Endothelial cell of umbilical vein (primary cell): ENCODE data around the gene C7orf25. TPM values are rescaled to one million over a fixed set of nuclear protein-coding genes. Genes with fewer than 3 reads are reported as not detected.

ENCODE experiments used
- BruUV-seq: library from RNA; stranded (reverse); fragments of 400-500 nt; replicated peaks from 2 replicates; lab custom pipeline; 2021; lab: Mats Ljungman, UMichigan
- CTCF ChIA-PET: fragments of 300-600, 350-600 bp; sonication (Branson Sonifier 250); formaldehyde crosslinking; loops from one replicate; lab custom pipeline; 2021; ENCODE audit warnings: antibody characterized with exemption, inconsistent platforms; lab: Charles Lee
- POLR2A ChIA-PET: fragments of 300-600, 350-600 bp; sonication (Branson Sonifier 250); formaldehyde crosslinking; loops from one replicate; lab custom pipeline; 2021; ENCODE audit warnings: antibody characterized with exemption, inconsistent platforms; lab: Charles Lee
- DNase-seq: peaks from one replicate; pipeline ENCODE4 v3.0.0-alpha.2; 2011; ENCODE audit warnings: low read depth, low spot score
- FAIRE-seq: peaks from 2 replicates; lab custom pipeline; 2011; peaks lifted over from hg19 to GRCh38; lab: Jason Lieb, UNC
- H2AFZ ChIP-seq: 2 replicates; pipeline ENCODE4 v1.6.0; 2012; ENCODE audit warnings: low read depth, low read length, control low read depth, inconsistent platforms
- H3K27ac ChIP-seq: 2 replicates; pipeline ENCODE4 v1.5.1; 2011; ENCODE audit warnings: low read depth, mild to moderate bottlenecking, control low read depth, low read length, moderate library complexity; ENCODE audit not compliant: insufficient read depth
- H3K27me3 ChIP-seq, 2 experiments: 2 replicates each; pipeline versions ENCODE4 v1.6.0 to v1.6.1; 2011; ENCODE audit warnings: low read length in 2 of 2, mixed read lengths in 1 of 2; ENCODE audit not compliant: control insufficient read depth in 2 of 2, insufficient read depth in 2 of 2
- H3K36me3 ChIP-seq, 2 experiments: 2 replicates in 1 of 2; 3 replicates in 1 of 2; pipeline ENCODE4 v1.5.1; 2011; ENCODE audit warnings: low read length in 2 of 2, mild to moderate bottlenecking in 1 of 2, moderate library complexity in 1 of 2; ENCODE audit not compliant: control insufficient read depth in 2 of 2, insufficient read depth in 2 of 2; ENCODE audit errors: extremely low read depth in 1 of 2
- H3K4me1 ChIP-seq: 3 replicates; pipeline ENCODE4 v1.5.1; 2011; ENCODE audit warnings: mild to moderate bottlenecking, low read length; ENCODE audit not compliant: control insufficient read depth, insufficient read depth; ENCODE audit errors: extremely low read depth
- H3K4me2 ChIP-seq: 2 replicates; pipeline ENCODE4 v1.6.1; 2011; ENCODE audit warnings: low read length, control low read depth, mixed read lengths; ENCODE audit not compliant: insufficient read depth
- H3K4me3 ChIP-seq, 3 experiments: fragments of 200-600 bp in 1 of 3; sonication (generic), shearing (Covaris generic) in 1 of 3; replicated peaks in 1 of 3; 2 replicates each; pipeline ENCODE4 v1.5.1; 2011 to 2016; ENCODE audit warnings: control low read depth in 3 of 3, low read length in 3 of 3, mild to moderate bottlenecking in 2 of 3, inconsistent platforms in 1 of 3, low read depth in 1 of 3, moderate library complexity in 1 of 3; ENCODE audit not compliant: insufficient read depth in 1 of 3
- H3K79me2 ChIP-seq: 2 replicates; pipeline ENCODE4 v1.6.0; 2012; ENCODE audit warnings: low read length, inconsistent platforms; ENCODE audit not compliant: control insufficient read depth, insufficient read depth
- H3K9ac ChIP-seq: replicated peaks from 2 replicates; pipeline ENCODE3; 2011; ENCODE audit warnings: low read length, control low read depth; ENCODE audit not compliant: insufficient read depth; ENCODE audit errors: extremely low read depth
- H3K9me1 ChIP-seq: replicated peaks from 3 replicates; pipeline ENCODE4 v1.6.0; 2011; ENCODE audit warnings: mild to moderate bottlenecking, low read length; ENCODE audit not compliant: control insufficient read depth, insufficient read depth; ENCODE audit errors: extremely low read depth
- H3K9me3 ChIP-seq: replicated peaks from 2 replicates; pipeline ENCODE4 v1.5.1; 2012; ENCODE audit warnings: low read length, inconsistent platforms; ENCODE audit not compliant: control insufficient read depth, insufficient read depth
- H4K20me1 ChIP-seq: replicated peaks from 2 replicates; pipeline ENCODE3; 2011; ENCODE audit warnings: mild to moderate bottlenecking, low read length; ENCODE audit not compliant: control insufficient read depth, insufficient read depth; ENCODE audit errors: extremely low read depth
- EZH2 ChIP-seq: IDR thresholded peaks from 2 replicates; pipeline ENCODE4 v1.6.1; 2012; ENCODE audit warnings: borderline replicate concordance, low read depth, mild to moderate bottlenecking, moderate library complexity, low read length, inconsistent platforms; ENCODE audit not compliant: severe bottlenecking
- FOS ChIP-seq: IDR thresholded peaks from 2 replicates; pipeline ENCODE4 v1.6.1; 2011; ENCODE audit warnings: mild to moderate bottlenecking, low read length, moderate library complexity, borderline replicate concordance; ENCODE audit not compliant: insufficient read depth
- GATA2 ChIP-seq: IDR thresholded peaks from 2 replicates; pipeline ENCODE4 v1.7.0; 2011; ENCODE audit warnings: low read depth, mild to moderate bottlenecking, moderate library complexity, mixed read lengths, low read length; ENCODE audit not compliant: insufficient read length, insufficient read depth
- JUN ChIP-seq: IDR thresholded peaks from 2 replicates; pipeline ENCODE4 v1.6.1; 2011; ENCODE audit warnings: borderline replicate concordance, low read depth; ENCODE audit not compliant: insufficient read length, insufficient read depth
- MYC ChIP-seq: IDR thresholded peaks from one replicate; pipeline ENCODE4 v1.6.1; 2011; ENCODE audit warnings: mild to moderate bottlenecking, low read depth, low read length
- POLR2A ChIP-seq: IDR thresholded peaks from 2 replicates; pipeline ENCODE4 v1.6.1; 2012; ENCODE audit warnings: low read depth, mild to moderate bottlenecking, control low read depth, low read length
- POLR2AphosphoS5 ChIP-seq: IDR thresholded peaks from 2 replicates; pipeline ENCODE4 v1.6.1; 2012; ENCODE audit warnings: low read depth, mild to moderate bottlenecking, control low read depth, low read length, moderate library complexity; ENCODE audit not compliant: insufficient read depth
- dilution Hi-C: fragments of 300-500 bp; cut with MboI; formaldehyde crosslinking; loops from one replicate; pipeline ENCODE4 v1.15.0; 2019; ENCODE audit warnings: low sequenced_read_pairs; ENCODE audit not compliant: extremely low pct_ligation_motif_present
- intact Hi-C: fragments of 100-400 bp; cut with micrococcal nuclease; formaldehyde crosslinking; loops from one replicate; pipeline ENCODE4 v1.10.0; 2022
- polyA plus RNA-seq, 4 experiments: library from polyadenylated mRNA; depleted of rRNA in 3 of 4; stranded (reverse) in 3 of 4; unstranded in 1 of 4; fragments of >200 nt; gene quantifications; 2 replicates each; pipeline versions ENCODE4 v1.2.1 to v1.2.3, GENCODE V29; 2011 to 2012; ENCODE audit warnings: missing spikeins in 1 of 4
- total RNA-seq: library from RNA; stranded (reverse); gene quantifications from 2 replicates; pipeline ENCODE4 v1.2.3, GENCODE V29; 2021
- TF ChIP-seq, protein P1 (sequence below), 2 donors: IDR thresholded peaks; 1 replicate in 1 of 2; 2 replicates in 1 of 2; pipeline ENCODE4 v1.5.1; 2011; ENCODE audit warnings: low read length in 2 of 2, mild to moderate bottlenecking in 2 of 2, moderate library complexity in 2 of 2, control low read depth in 1 of 2, inconsistent platforms in 1 of 2, low read depth in 1 of 2; ENCODE audit not compliant: insufficient read depth in 1 of 2; ENCODE audit errors: extremely low read depth in 1 of 2
- TF ChIP-seq, protein P2 (sequence below): IDR thresholded peaks from 2 replicates; pipeline ENCODE4 v1.6.1; 2011; ENCODE audit not compliant: insufficient read depth, insufficient read length

C7orf25 gene
- total and polyA plus RNA-seq, 2 donors (not counting 3 experiments of a cell fraction or from before 2014, with no cell fraction given), result 1.4 to 4.5 TPM

DNA sequence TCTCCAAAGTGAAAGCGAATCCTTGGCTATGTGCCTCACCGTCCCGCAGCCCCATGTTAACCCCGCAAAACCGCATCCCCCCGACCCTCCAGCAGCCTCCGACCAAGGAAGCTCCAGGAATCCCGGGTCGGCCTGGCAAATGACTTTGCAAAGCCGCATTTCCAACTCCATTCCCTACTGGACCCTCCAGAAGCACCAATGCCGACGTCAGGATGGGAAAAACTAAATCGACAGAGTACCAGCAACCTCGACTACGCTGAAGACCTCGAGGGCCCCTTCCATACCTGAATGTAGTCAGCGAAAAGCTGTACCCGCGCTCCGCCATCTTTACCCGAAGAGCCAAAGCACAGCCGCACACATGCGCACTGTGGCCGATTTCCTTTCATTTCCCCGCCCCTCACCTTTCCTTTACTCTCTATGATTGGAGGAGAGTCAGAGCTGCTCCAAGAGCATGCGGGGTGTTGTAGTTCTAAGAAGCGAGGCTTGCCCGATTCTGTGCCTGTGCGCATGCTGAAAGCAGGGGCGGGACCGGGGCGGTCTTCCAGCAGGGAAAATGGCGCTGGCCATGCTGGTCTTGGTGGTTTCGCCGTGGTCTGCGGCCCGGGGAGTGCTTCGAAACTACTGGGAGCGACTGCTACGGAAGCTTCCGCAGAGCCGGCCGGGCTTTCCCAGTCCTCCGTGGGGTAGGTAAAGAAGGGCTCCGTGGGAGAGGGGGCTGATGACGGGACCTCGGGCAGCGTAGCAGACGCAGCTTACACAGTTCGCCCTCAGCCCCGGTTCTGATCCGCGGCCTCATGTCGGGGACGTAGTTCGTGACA, 20.2 kb upstream of the C7orf25 start, which contains the start of the genes MRPL32 and PSMA2:
Gene MRPL32, plus strand, starts transcription at position 543 of the 818 bp plus-strand sequence. Its CDS starts 11 bp downstream, at position 554.
Gene PSMA2, minus strand, starts transcription at position 341 of the 818 bp plus-strand sequence. Its CDS starts 16 bp downstream, at position 325.
- dilution Hi-C loops (no loop called here), intact Hi-C loops (loop anchor here (1.0 to 10.0 kb wide), 4 partner anchors 20 to 990 kb away; partner anchors contain the start of genes C7orf25 and STK17A)
- TF ChIP-seq, protein P1, sequence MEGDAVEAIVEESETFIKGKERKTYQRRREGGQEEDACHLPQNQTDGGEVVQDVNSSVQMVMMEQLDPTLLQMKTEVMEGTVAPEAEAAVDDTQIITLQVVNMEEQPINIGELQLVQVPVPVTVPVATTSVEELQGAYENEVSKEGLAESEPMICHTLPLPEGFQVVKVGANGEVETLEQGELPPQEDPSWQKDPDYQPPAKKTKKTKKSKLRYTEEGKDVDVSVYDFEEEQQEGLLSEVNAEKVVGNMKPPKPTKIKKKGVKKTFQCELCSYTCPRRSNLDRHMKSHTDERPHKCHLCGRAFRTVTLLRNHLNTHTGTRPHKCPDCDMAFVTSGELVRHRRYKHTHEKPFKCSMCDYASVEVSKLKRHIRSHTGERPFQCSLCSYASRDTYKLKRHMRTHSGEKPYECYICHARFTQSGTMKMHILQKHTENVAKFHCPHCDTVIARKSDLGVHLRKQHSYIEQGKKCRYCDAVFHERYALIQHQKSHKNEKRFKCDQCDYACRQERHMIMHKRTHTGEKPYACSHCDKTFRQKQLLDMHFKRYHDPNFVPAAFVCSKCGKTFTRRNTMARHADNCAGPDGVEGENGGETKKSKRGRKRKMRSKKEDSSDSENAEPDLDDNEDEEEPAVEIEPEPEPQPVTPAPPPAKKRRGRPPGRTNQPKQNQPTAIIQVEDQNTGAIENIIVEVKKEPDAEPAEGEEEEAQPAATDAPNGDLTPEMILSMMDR (IDR thresholded peaks at IDR 0.05; ENCODE audit: extremely low read depth in 1 of 2, insufficient read depth in 1 of 2, low read depth in 1 of 2, low read length in 2 of 2), result no peak
- peak; percentile 38 for TF ChIP-seq MYC
- TF ChIP-seq FOS, result no peak
- TF ChIP-seq POLR2AphosphoS5, result peak; percentile 62
- peak; percentile 74 for TF ChIP-seq POLR2A
- no peak for TF ChIP-seq EZH2
- TF ChIP-seq, protein P2, sequence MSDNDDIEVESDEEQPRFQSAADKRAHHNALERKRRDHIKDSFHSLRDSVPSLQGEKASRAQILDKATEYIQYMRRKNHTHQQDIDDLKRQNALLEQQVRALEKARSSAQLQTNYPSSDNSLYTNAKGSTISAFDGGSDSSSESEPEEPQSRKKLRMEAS, result peak; percentile 65
- no peak for TF ChIP-seq GATA2
- no peak for TF ChIP-seq JUN
- H3K9ac ChIP-seq, result peak within 1 kb of the TSS; percentile 87
- ChIA-PET CTCF (interaction anchor here (0.7 to 2.4 kb wide), 16 partner anchors 9 to 991 kb away, joined by 3 to 26 read pairs (median 4); partner anchors contain the start of genes C7orf25 and STK17A), POLR2A (interaction anchor here (0.6 to 1.1 kb wide), 6 partner anchors 13 to 797 kb away, joined by 3 to 6 read pairs (median 4); partner anchors contain the start of genes COA1 and STK17A)
- H2AFZ ChIP-seq, result peak within 1 kb of the TSS; percentile 76
- H3K9me3 ChIP-seq, result no peaks in the 10 kb centered on the region
- FAIRE-seq, result peak; percentile 91
- peaks cover 29% of the 10 kb centered on the region for H3K4me1 ChIP-seq
- no peaks in the 10 kb centered on the region for H4K20me1 ChIP-seq
- no peaks in the 10 kb centered on the region for H3K9me1 ChIP-seq
- H3K27me3 ChIP-seq, result no peaks in the 10 kb centered on the region
- peak; percentile 99 for DNase-seq
- peaks cover 0 to 14% of the 10 kb centered on the region in 2 experiments for H3K36me3 ChIP-seq
- peak within 1 kb of the TSS; percentile 64 for H3K27ac ChIP-seq
- H3K4me3 ChIP-seq, result peak within 1 kb of the TSS; percentile 54 to 95 (median 91)
- peak within 1 kb of the TSS; percentile 90 for H3K4me2 ChIP-seq
- H3K79me2 ChIP-seq, result peaks cover 77% of the 10 kb centered on the region
- no TSS peak for BruUV-seq
